Nephron progenitor cell (in vitro differentiated cells): ENCODE measurements around the gene CD4.
A peak's percentile ranks its signal among the peaks of the same experiment; 100 is the strongest.

Experiments
- DNase-seq: peaks from one replicate; pipeline ENCODE4 v3.0.0; 2021
- H3K27ac Mint-ChIP-seq: 2 replicates; pipeline ENCODE4 v1.8.0; 2021; ENCODE audit warnings: mild to moderate bottlenecking, moderate library complexity, mixed read lengths
- H3K27me3 Mint-ChIP-seq: 2 replicates; pipeline ENCODE4 v1.8.0; 2021; ENCODE audit warnings: mild to moderate bottlenecking, low read depth, mixed read lengths; ENCODE audit not compliant: poor library complexity
- H3K36me3 Mint-ChIP-seq: 2 replicates; pipeline ENCODE4 v1.8.0; 2021; ENCODE audit warnings: low read depth, mixed read lengths
- H3K4me1 Mint-ChIP-seq: 2 replicates; pipeline ENCODE4 v1.8.0; 2021; ENCODE audit warnings: mixed read lengths
- H3K4me3 Mint-ChIP-seq: 2 replicates; pipeline ENCODE4 v1.8.0; 2021; ENCODE audit warnings: mild to moderate bottlenecking, moderate library complexity, mixed read lengths
- H3K9me3 Mint-ChIP-seq: 2 replicates; pipeline ENCODE4 v1.8.0; 2021; ENCODE audit warnings: mild to moderate bottlenecking, moderate library complexity, mixed read lengths
- CTCF ChIP-seq: fragments of 200-600 bp; sonication (generic); IDR thresholded peaks from 2 replicates; pipeline ENCODE4 v1.5.0; 2021; ENCODE audit warnings: antibody characterized with exemption

CD4 gene

GRCh38 chr12:6826125-6826733 lies 36.9 kb downstream of the CD4 start:
- peaks cover 16% of the 10 kb centered on the region for H3K27me3 Mint-ChIP-seq

GRCh38 chr12:6826734-6827436 lies 37.6 kb downstream of the CD4 start:
- Mint-ChIP-seq H3K27me3 (peaks cover 16% of the 10 kb centered on the region), H3K9me3 (no peaks in the 10 kb centered on the region), H3K36me3 (peaks cover 24% of the 10 kb centered on the region), H3K4me1 (peaks cover 88% of the 10 kb centered on the region), H3K4me3 (peak overlapping the region; percentile 78), H3K27ac (peak overlapping the region; percentile 68)
- DNase-seq: no peak
- no peak for TF ChIP-seq CTCF

More at GRCh38 chr12:6826125-6826733, 36.9 kb downstream of the CD4 start:
- Mint-ChIP-seq H3K36me3 (peaks cover 17% of the 10 kb centered on the region), H3K4me1 (peaks cover 88% of the 10 kb centered on the region), H3K9me3 (no peaks in the 10 kb centered on the region), H3K27ac (no peak overlapping the region), H3K4me3 (no peak overlapping the region)
- no peak for TF ChIP-seq CTCF
- no peak for DNase-seq

- Mint-ChIP-seq H3K4me1 (peaks cover 82% of the 10 kb centered on the region), H3K4me3 (peak overlapping the region; percentile 78), H3K27me3 (peaks cover 16% of the 10 kb centered on the region), H3K36me3 (peaks cover 29% of the 10 kb centered on the region), H3K27ac (peak overlapping the region; percentile 68), H3K9me3 (no peaks in the 10 kb centered on the region)
- peak; percentile 92 for DNase-seq
- TF ChIP-seq CTCF: no peak
These were observed 38.1 kb downstream of the CD4 start for GRCh38 chr12:6827437-6827911.

DNA sequence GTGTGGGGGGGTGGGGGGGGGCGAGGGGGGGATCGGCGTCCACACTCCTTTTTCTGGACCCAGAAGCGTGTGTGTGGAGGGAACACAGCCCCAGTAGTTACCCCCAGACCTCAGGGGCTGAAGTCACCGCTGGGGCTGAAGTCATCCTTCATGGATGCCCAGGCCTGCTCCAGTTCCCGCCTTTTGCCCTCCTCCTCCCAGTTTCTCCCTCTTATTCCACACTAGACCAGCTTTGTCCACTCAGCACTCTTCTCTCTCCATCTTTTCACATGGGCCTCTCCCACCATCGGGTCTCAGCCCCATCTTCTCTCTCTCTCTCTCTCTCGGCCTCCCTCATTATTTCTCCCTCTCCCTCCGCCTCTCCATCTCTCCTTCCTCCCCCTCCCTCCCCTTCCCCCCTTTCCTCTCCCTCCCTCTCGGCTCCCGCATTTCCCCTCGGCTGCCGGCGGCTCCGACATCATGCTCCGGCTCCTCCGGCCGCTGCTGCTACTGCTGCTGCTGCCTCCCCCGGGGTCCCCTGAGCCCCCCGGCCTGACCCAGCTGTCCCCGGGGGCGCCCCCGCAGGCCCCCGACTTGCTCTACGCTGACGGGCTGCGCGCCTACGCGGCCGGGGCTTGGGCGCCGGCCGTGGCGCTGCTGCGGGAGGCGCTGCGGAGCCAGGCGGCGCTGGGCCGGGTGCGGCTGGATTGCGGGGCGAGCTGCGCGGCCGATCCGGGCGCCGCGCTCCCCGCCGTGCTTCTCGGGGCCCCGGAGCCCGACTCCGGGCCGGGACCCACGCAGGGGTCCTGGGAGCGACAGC lies 38.9 kb downstream of the CD4 start, which contains the start of gene P3H3:
Gene P3H3 (plus strand): TSS at position 426 of the 799 bp plus-strand sequence. CDS start 34 bp downstream, at position 460.
- H3K27ac Mint-ChIP-seq: peak within 1 kb of the TSS; percentile 99
- peaks cover 75% of the 10 kb centered on the region for H3K4me1 Mint-ChIP-seq
- no peak for TF ChIP-seq CTCF
- H3K27me3 Mint-ChIP-seq: peaks cover 12% of the 10 kb centered on the region
- H3K4me3 Mint-ChIP-seq: peak within 1 kb of the TSS; percentile 99
- DNase-seq: peak; percentile 53
- H3K9me3 Mint-ChIP-seq: no peaks in the 10 kb centered on the region
- peaks cover 30% of the 10 kb centered on the region for H3K36me3 Mint-ChIP-seq

DNA sequence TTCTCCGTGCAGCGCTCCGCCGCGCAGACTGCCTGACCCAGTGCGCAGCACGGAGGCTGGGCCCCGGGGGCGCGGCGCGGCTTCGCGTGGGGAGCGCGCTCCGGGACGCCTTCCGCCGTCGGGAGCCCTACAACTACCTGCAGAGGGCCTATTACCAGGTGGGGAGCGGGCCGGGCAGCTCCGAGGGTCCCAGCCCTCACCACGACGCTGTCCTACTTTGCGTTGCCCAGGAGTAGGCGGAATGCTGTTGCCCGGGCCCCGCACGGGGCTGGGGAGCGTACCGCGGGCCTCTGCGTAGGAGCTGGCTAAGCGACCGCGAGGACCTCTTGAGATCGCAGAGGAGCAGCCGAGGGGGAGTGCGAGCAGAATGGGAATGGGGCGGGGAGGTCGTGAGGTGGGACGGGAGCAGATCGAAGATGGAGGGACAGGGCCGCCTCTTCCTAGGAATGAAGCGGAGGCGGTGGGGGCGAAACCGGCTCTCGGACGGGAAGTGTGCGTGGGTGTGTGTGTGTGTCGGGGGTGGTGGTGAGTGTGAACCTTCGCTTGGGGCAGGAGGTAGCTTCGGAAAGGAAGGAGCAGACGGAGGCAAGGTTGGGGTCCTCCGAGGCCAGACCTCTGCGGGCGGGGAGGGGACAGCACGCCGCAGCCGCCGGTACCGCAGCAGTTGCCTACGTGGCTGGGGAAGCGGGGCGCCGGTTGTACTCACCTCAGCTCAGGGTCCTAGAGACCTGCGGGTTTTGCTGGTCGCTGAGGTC lies 39.6 kb downstream of the CD4 start:
- no peaks in the 10 kb centered on the region for H3K9me3 Mint-ChIP-seq
- peak; percentile 63 for DNase-seq

More for the DNA sequence above, 39.6 kb downstream of the CD4 start:
- Mint-ChIP-seq H3K27me3 (peaks cover 12% of the 10 kb centered on the region), H3K27ac (peak overlapping the region; percentile 97), H3K36me3 (peaks cover 38% of the 10 kb centered on the region), H3K4me1 (peaks cover 67% of the 10 kb centered on the region), H3K4me3 (peak overlapping the region; percentile 99)
- no peak for TF ChIP-seq CTCF
